ENCODE data around the gene TACC3.

GRCh38 chr4:1787411-1788077, 66.2 kb downstream of the TACC3 start:
- TF ChIP-seq CTCF (IDR thresholded peaks at IDR 0.05) (no peak), POLR2A (IDR thresholded peaks at IDR 0.05) (no peak), POLR2AphosphoS5 (IDR thresholded peaks at IDR 0.05) (no peak)
